Right kidney (tissue), 1 donor: ENCODE measurements around the gene CELA2B.
"Not testable (repeated sequence)": the region's sequence is repeated elsewhere in the genome, so short reads cannot be mapped to it uniquely, and the experiment has no call there.

Source experiments
- DNase-seq: peaks from one replicate; pipeline ENCODE4 v3.0.0-alpha.2; 2016

The CELA2B gene

GRCh38 chr1:15501208-15502032 lies 25.5 kb downstream of the CELA2B start:
- peak; percentile 11 for DNase-seq

GRCh38 chr1:15504436-15504835 lies 28.5 kb downstream of the CELA2B start:
- no peak for DNase-seq

GRCh38 chr1:15506831-15507230 lies 30.9 kb downstream of the CELA2B start:
- no peak for DNase-seq

GRCh38 chr1:15507278-15507677 lies 31.4 kb downstream of the CELA2B start:
- no peak for DNase-seq

- no peak for DNase-seq
These were observed 33.0 kb downstream of the CELA2B start for GRCh38 chr1:15508700-15509487.

- DNase-seq = no peak
These were observed 33.7 kb downstream of the CELA2B start for GRCh38 chr1:15509586-15509985.

GRCh38 chr1:15510611-15511405 lies 34.9 kb downstream of the CELA2B start:
- no peak for DNase-seq

- DNase-seq = no peak
These were observed 37.3 kb downstream of the CELA2B start for GRCh38 chr1:15513192-15513591.

GRCh38 chr1:15513919-15514318 lies 38.0 kb downstream of the CELA2B start:
- no peak for DNase-seq

GRCh38 chr1:15514557-15514956 lies 38.7 kb downstream of the CELA2B start:
- DNase-seq = not testable (repeated sequence)

GRCh38 chr1:15515022-15515663 lies 39.2 kb downstream of the CELA2B start:
- DNase-seq = no peak

- DNase-seq = no peak
These were observed 43.7 kb downstream of the CELA2B start for GRCh38 chr1:15519625-15520024.

GRCh38 chr1:15521206-15521906 lies 45.5 kb downstream of the CELA2B start:
- DNase-seq = peak; percentile 30

GRCh38 chr1:15522551-15522950 lies 46.6 kb downstream of the CELA2B start:
- peak; percentile 6 for DNase-seq

GRCh38 chr1:15523104-15524020 lies 47.5 kb downstream of the CELA2B start:
- DNase-seq = peak; percentile 14

GRCh38 chr1:15524021-15524282 lies 48.0 kb downstream of the CELA2B start, which contains the start of gene CASP9:
Gene CASP9 (minus strand): TSS chr1:15524215. CDS start chr1:15524200, 15 bp downstream.
- DNase-seq = peak; percentile 72

GRCh38 chr1:15524283-15525049 lies 48.6 kb downstream of the CELA2B start:
- peak; percentile 96 for DNase-seq

GRCh38 chr1:15525050-15526020 lies 49.4 kb downstream of the CELA2B start:
- peak; percentile 69 for DNase-seq
